Measurements from ENCODE around the gene ANKH.

- TF ChIP-seq, protein P1, sequence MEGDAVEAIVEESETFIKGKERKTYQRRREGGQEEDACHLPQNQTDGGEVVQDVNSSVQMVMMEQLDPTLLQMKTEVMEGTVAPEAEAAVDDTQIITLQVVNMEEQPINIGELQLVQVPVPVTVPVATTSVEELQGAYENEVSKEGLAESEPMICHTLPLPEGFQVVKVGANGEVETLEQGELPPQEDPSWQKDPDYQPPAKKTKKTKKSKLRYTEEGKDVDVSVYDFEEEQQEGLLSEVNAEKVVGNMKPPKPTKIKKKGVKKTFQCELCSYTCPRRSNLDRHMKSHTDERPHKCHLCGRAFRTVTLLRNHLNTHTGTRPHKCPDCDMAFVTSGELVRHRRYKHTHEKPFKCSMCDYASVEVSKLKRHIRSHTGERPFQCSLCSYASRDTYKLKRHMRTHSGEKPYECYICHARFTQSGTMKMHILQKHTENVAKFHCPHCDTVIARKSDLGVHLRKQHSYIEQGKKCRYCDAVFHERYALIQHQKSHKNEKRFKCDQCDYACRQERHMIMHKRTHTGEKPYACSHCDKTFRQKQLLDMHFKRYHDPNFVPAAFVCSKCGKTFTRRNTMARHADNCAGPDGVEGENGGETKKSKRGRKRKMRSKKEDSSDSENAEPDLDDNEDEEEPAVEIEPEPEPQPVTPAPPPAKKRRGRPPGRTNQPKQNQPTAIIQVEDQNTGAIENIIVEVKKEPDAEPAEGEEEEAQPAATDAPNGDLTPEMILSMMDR (conservative IDR thresholded peaks at IDR 0.05; ENCODE audit: low read depth, low read length), result no peak
- TF ChIP-seq EZH2 (IDR thresholded peaks at IDR 0.05; ENCODE audit: borderline replicate concordance, low read depth, low read length, poor library complexity, severe bottlenecking), result no peak
Observed at GRCh38 chr5:14745753-14746152, 125.8 kb downstream of the ANKH start.
